Subcutaneous abdominal adipose tissue (tissue), 5 donors: ENCODE data around the gene NKAIN1.
"Not testable (repeated sequence)": the region's sequence is repeated elsewhere in the genome, so short reads cannot be mapped to it uniquely, and the experiment has no call there.

ENCODE experiments used
- H3K27ac ChIP-seq: one replicate; pipeline ENCODE4 v1.7.0; 2013; ENCODE audit warnings: low read depth, mild to moderate bottlenecking, inconsistent platforms, low read length, moderate library complexity
- H3K27me3 ChIP-seq, 5 donors: one replicate each; pipeline ENCODE4 v1.7.0; 2013; ENCODE audit warnings: low read length in 5 of 5, inconsistent platforms in 1 of 5; ENCODE audit not compliant: control insufficient read depth in 5 of 5, insufficient read depth in 4 of 5
- H3K36me3 ChIP-seq, 5 donors: one replicate each; pipeline ENCODE4 v1.7.0; 2013; ENCODE audit warnings: low read length in 5 of 5; ENCODE audit not compliant: control insufficient read depth in 5 of 5, insufficient read depth in 5 of 5
- H3K4me1 ChIP-seq, 5 donors: one replicate each; pipeline ENCODE4 v1.7.0; 2013; ENCODE audit warnings: low read length in 5 of 5, mild to moderate bottlenecking in 3 of 5, moderate library complexity in 1 of 5; ENCODE audit not compliant: control insufficient read depth in 5 of 5, insufficient read depth in 5 of 5
- H3K4me3 ChIP-seq, 5 donors: one replicate each; pipeline ENCODE4 v1.7.0; 2013; ENCODE audit warnings: low read length in 5 of 5, low read depth in 1 of 5
- H3K9ac ChIP-seq, 5 donors: one replicate each; pipeline ENCODE4 v1.7.0; 2013; ENCODE audit warnings: low read length in 5 of 5, mild to moderate bottlenecking in 4 of 5, moderate library complexity in 3 of 5
- H3K9me3 ChIP-seq, 5 donors: one replicate each; pipeline ENCODE4 v1.7.0; 2013; ENCODE audit warnings: low read length in 5 of 5; ENCODE audit not compliant: control insufficient read depth in 5 of 5
- donor health status: healthy.
- donor health status: healthy.
- donor health status: healthy.
- donor health status: healthy.
- donor health status: healthy.

Gene NKAIN1

DNA sequence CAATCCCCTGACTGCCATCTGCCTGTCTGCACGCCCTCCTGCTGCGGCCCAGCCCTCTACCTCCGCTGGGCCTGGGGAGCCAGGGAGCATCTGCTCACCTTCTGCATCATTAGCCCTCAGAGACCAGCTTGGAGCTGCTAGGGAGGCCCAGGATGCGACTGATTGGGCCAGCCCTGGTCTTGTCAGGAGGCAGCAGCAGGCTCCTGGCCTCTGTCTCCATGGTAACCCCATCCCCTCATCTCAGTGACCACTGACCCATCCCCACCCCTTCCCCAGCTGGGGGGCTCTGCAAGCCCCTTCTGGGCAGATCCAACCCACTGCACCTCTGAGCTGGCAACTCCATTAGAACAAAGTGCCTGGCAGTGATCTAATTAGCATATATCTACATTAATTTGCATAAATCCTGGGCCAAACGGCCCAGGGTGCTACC lies 37.7 kb downstream of the NKAIN1 start:
- Histone ChIP-seq H3K27me3 (peaks cover 0 to 6% (median 0%) of the 10 kb centered on the region in 5 donors), H3K27ac (no peak overlapping the region), H3K4me1 (no peaks in the 10 kb centered on the region), H3K9ac (no peak overlapping the region), H3K9me3 (no peaks in the 10 kb centered on the region), H3K36me3 (no peaks in the 10 kb centered on the region), H3K4me3 (no peak overlapping the region)

DNA sequence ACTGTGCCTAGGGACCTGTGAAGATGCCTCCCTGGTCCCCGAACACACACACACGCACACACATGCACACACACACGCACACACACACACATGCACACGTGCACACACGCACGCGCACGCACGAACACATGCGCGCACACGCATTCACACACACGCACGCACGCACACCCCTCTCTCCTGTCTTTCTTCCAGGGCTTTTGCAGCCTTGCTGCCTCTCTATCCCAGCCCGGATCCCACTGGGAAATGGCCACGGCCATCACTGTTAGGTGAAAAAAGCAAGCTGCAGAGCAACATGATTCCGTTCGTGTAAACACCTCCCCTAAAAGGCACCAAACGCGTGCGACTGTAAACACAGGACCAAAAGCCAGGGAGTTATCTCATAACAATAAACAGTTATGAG lies 39.7 kb downstream of the NKAIN1 start:
- H3K36me3 ChIP-seq = no peaks in the 10 kb centered on the region
- no peaks in the 10 kb centered on the region for H3K4me1 ChIP-seq
- H3K9ac ChIP-seq = no peak overlapping the region
- H3K27me3 ChIP-seq = peaks cover 0 to 6% (median 0%) of the 10 kb centered on the region in 5 donors
- H3K4me3 ChIP-seq = no peak overlapping the region
- no peaks in the 10 kb centered on the region for H3K9me3 ChIP-seq
- H3K27ac ChIP-seq = no peak overlapping the region

DNA sequence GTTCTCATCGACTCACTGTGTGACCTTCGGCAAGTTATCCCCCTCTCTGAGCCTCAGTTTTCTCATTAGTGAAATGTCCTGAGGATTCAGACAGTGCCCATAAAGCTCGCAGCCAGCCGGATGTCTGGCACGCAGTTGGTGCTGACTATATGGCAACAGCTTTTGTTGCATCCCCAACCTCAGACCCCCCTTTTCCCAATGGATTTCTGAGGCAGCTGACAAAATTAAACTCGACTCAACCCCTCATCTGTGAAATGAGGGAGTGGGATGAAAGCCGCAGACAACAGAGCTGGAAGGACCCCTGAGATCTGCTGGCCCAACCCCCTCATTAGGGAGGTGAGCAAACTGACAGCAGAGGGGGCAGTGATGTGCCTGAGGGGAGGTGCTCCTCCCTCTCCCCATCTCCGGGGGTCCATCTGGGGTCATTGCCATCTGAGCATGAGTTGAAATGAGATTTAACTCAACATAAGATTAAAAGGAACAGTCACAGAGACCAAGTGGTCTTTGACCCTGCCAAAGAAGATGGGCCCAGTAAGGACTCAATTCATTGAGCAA lies 40.4 kb downstream of the NKAIN1 start:
- no peaks in the 10 kb centered on the region for H3K36me3 ChIP-seq
- H3K9me3 ChIP-seq = no peaks in the 10 kb centered on the region
- H3K4me3 ChIP-seq = no peak overlapping the region
- no peak overlapping the region for H3K27ac ChIP-seq
- H3K9ac ChIP-seq = no peak overlapping the region
- peaks cover 0 to 6% (median 0%) of the 10 kb centered on the region in 5 donors for H3K27me3 ChIP-seq
- H3K4me1 ChIP-seq = no peaks in the 10 kb centered on the region

DNA sequence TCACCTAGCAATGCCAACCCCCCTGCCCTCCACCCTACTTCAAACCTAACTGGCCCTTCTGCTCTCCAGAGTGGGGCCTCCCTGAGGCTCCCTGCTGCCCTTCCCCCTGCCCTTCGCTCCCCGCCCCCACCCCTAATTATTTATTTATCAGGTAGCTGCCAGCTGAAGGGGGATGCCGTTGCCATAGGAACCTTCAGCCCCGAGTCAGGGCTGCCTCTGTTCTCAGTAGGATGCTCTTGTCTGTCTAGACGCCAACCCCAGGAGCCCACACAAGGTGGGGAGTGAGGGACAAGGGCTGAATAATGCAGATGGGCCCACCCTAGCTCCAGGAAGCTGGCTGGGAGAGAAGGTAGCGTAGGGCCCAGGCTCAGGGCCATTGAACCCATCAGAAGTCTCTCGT lies 41.1 kb downstream of the NKAIN1 start:
- Histone ChIP-seq H3K9ac (no peak overlapping the region), H3K27me3 (peaks cover 0 to 6% (median 0%) of the 10 kb centered on the region in 5 donors), H3K4me3 (no peak overlapping the region), H3K4me1 (no peaks in the 10 kb centered on the region), H3K27ac (no peak overlapping the region), H3K36me3 (no peaks in the 10 kb centered on the region), H3K9me3 (no peaks in the 10 kb centered on the region)

DNA sequence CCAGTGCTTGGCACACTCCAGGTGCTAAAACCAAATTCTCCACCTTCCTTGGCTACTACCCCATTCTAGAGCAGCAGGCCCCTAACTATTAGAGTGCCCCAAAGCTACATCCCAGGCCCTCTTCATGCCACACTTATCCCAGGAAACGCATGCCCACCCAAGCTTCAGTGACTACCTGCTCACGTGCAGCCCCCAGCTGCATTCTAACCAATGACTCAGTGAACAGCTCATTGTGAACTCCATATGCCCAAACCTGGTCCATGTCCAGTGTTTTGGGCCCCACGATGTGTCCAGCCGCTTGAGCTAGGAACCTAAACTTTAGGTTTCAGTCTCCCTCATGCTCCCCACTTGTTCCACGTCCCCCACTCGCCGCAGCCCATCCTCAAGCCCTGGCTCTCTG lies 41.5 kb downstream of the NKAIN1 start:
- peaks cover 0 to 6% (median 0%) of the 10 kb centered on the region in 5 donors for H3K27me3 ChIP-seq
- no peak overlapping the region for H3K9ac ChIP-seq
- no peaks in the 10 kb centered on the region for H3K4me1 ChIP-seq
- H3K4me3 ChIP-seq = no peak overlapping the region
- H3K27ac ChIP-seq = no peak overlapping the region
- H3K36me3 ChIP-seq = no peaks in the 10 kb centered on the region
- no peaks in the 10 kb centered on the region for H3K9me3 ChIP-seq

DNA sequence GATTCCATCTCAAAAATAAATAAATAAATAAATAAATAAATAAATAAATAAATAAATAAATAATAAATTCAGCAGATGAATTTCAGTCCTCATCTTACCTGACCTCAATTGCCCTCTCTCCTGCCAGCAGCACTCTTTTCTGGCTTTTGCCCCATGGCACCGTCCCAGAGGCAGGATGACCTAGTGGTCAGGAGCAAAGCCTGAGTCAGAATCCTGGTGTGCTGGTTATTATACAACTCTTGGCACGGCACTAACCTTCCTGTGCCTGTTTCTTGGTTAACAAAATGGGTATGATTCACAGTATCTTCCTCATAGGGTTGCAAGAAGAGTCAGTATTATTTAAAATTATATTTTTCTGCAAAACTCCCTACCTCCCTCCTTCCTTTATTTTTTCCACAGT lies 43.0 kb downstream of the NKAIN1 start:
- Histone ChIP-seq H3K9me3 (no peaks in the 10 kb centered on the region), H3K27ac (no peak overlapping the region), H3K27me3 (peaks cover 0 to 6% (median 0%) of the 10 kb centered on the region in 5 donors), H3K36me3 (no peaks in the 10 kb centered on the region), H3K4me3 (no peak overlapping the region), H3K9ac (no peak overlapping the region), H3K4me1 (no peaks in the 10 kb centered on the region)

DNA sequence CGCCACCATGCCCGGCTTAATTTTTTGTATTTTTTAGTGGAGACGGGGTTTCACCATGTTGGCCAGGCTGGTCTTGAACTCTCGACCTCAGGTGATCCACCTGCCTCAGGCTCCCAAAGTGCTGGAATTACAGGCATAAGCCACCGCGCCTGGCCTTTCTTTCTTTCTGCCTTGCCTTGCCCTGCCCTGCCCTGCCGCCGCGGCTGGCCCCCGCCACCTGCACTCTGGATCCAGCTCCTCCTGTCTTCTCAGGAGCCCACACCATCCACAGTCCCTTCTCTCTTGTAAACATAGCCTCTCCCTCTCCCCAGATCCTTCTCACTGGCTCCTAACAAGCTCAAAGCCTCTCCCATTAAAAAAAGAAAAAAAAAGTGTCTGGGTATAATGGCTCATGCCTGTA lies 44.4 kb downstream of the NKAIN1 start:
- not testable (repeated sequence) for H3K4me3 ChIP-seq, H3K4me1 ChIP-seq, H3K27me3 ChIP-seq, H3K27ac ChIP-seq, H3K9ac ChIP-seq, H3K9me3 ChIP-seq, H3K36me3 ChIP-seq

DNA sequence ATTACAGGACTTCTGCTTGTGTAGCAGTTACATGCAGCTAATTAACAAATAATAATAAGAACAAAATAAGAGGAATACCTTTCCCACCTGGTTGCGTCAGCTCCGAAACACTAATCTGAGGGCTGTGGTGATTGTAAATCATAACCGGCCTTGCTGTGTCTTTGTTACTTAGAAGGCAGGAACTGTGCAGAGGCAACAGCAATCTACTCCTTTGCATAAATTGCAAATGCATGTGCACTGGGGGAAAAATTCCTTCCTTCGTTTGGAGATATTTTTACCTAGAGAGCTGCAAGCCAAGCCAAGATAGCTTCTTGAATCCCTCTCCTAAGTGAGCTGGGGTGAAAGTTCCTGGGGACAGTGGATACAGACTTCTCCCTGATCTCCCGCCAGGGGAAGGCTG lies 46.0 kb downstream of the NKAIN1 start:
- Histone ChIP-seq H3K27me3 (peaks cover 0 to under 1% (median 0%) of the 10 kb centered on the region in 5 donors), H3K36me3 (no peaks in the 10 kb centered on the region), H3K27ac (no peak overlapping the region), H3K4me1 (no peaks in the 10 kb centered on the region), H3K9ac (no peak overlapping the region), H3K4me3 (no peak overlapping the region), H3K9me3 (no peaks in the 10 kb centered on the region)

DNA sequence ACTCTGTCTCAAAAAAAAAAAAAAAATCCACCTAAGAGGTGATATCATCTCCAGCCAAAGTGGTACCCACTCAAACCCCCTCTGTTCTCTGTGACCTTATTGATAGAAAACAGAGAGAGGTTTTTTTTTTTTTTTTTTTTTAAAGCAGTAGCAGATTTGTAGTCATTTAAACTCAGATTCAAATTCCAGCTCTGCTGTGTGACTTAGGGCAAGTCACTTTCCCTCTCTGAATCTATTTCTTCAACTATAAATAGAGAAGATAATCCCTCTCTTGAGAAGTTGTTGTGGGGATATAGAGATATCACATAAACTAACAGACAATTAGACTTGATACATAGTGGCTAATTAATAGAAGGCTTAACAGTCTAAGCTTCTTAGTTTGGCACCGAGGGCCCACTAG lies 48.4 kb downstream of the NKAIN1 start:
- Histone ChIP-seq H3K36me3 (no peaks in the 10 kb centered on the region), H3K9ac (no peak overlapping the region), H3K4me3 (no peak overlapping the region), H3K27me3 (peaks cover 0 to 12% (median 8%) of the 10 kb centered on the region in 5 donors), H3K9me3 (no peaks in the 10 kb centered on the region), H3K4me1 (no peaks in the 10 kb centered on the region), H3K27ac (no peak overlapping the region)

DNA sequence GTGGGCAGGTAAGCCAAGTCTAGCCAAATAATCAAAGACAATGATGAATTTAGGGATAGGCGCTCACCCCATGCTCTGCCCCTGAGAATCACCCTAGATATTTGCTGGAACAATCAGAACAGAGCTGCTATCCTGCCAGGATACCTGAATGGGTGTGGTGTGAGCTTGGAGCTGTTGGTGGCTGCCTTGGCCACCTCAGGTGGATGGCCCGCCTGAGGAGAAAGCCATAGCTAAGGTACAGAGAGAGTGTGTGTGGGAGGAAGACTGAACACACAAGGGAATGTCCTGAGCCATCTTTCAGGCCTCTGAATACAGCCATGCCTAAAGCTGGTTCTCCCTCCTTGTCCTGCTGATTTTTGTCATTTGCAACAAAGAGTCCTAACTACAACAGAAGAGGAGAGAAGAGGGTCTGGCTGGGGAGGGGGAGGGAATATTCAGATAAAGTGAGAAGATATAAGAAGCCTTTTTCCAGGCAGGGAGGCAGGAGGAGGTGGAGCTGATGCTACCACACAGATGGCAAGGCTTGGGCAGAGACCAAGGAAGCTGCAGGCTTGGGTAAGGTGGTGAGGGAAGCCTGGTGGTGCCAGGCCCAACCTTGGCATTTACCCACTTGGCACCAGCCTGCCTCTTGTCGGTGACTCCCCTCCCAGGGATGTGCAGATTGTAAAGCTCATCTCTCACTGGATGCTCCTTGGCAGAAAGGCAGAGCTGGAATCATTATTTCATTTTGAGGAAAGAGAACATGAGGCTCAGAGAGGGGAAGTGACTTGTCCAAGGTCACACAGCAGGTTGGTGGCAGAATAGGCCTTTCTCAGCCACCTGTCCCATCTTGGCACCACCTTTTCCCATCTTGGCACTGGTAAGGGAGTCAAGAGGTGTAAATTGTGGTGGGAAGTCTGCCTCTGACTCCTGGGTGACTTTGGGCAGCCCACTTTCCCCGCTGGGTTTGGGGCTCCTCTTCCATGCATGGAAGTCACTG lies 49.7 kb downstream of the NKAIN1 start:
- Histone ChIP-seq H3K4me1 (no peaks in the 10 kb centered on the region), H3K9me3 (no peaks in the 10 kb centered on the region), H3K4me3 (no peak overlapping the region), H3K9ac (no peak overlapping the region), H3K27me3 (peaks cover 0 to 17% (median 8%) of the 10 kb centered on the region in 5 donors), H3K36me3 (no peaks in the 10 kb centered on the region), H3K27ac (no peak overlapping the region)
